Measurements from ENCODE around the gene PLPP3. TPM values are rescaled to one million over a fixed set of nuclear protein-coding genes. Genes with fewer than 3 reads are reported as not detected.

The PLPP3 gene
- total and polyA plus RNA-seq, 2 experiments from 2014 or later = 41.9 to 61.9 TPM

GRCh38 chr1:56525489-56526041 lies 53.8 kb downstream of the PLPP3 start (continued):
- TF ChIP-seq, protein P1, sequence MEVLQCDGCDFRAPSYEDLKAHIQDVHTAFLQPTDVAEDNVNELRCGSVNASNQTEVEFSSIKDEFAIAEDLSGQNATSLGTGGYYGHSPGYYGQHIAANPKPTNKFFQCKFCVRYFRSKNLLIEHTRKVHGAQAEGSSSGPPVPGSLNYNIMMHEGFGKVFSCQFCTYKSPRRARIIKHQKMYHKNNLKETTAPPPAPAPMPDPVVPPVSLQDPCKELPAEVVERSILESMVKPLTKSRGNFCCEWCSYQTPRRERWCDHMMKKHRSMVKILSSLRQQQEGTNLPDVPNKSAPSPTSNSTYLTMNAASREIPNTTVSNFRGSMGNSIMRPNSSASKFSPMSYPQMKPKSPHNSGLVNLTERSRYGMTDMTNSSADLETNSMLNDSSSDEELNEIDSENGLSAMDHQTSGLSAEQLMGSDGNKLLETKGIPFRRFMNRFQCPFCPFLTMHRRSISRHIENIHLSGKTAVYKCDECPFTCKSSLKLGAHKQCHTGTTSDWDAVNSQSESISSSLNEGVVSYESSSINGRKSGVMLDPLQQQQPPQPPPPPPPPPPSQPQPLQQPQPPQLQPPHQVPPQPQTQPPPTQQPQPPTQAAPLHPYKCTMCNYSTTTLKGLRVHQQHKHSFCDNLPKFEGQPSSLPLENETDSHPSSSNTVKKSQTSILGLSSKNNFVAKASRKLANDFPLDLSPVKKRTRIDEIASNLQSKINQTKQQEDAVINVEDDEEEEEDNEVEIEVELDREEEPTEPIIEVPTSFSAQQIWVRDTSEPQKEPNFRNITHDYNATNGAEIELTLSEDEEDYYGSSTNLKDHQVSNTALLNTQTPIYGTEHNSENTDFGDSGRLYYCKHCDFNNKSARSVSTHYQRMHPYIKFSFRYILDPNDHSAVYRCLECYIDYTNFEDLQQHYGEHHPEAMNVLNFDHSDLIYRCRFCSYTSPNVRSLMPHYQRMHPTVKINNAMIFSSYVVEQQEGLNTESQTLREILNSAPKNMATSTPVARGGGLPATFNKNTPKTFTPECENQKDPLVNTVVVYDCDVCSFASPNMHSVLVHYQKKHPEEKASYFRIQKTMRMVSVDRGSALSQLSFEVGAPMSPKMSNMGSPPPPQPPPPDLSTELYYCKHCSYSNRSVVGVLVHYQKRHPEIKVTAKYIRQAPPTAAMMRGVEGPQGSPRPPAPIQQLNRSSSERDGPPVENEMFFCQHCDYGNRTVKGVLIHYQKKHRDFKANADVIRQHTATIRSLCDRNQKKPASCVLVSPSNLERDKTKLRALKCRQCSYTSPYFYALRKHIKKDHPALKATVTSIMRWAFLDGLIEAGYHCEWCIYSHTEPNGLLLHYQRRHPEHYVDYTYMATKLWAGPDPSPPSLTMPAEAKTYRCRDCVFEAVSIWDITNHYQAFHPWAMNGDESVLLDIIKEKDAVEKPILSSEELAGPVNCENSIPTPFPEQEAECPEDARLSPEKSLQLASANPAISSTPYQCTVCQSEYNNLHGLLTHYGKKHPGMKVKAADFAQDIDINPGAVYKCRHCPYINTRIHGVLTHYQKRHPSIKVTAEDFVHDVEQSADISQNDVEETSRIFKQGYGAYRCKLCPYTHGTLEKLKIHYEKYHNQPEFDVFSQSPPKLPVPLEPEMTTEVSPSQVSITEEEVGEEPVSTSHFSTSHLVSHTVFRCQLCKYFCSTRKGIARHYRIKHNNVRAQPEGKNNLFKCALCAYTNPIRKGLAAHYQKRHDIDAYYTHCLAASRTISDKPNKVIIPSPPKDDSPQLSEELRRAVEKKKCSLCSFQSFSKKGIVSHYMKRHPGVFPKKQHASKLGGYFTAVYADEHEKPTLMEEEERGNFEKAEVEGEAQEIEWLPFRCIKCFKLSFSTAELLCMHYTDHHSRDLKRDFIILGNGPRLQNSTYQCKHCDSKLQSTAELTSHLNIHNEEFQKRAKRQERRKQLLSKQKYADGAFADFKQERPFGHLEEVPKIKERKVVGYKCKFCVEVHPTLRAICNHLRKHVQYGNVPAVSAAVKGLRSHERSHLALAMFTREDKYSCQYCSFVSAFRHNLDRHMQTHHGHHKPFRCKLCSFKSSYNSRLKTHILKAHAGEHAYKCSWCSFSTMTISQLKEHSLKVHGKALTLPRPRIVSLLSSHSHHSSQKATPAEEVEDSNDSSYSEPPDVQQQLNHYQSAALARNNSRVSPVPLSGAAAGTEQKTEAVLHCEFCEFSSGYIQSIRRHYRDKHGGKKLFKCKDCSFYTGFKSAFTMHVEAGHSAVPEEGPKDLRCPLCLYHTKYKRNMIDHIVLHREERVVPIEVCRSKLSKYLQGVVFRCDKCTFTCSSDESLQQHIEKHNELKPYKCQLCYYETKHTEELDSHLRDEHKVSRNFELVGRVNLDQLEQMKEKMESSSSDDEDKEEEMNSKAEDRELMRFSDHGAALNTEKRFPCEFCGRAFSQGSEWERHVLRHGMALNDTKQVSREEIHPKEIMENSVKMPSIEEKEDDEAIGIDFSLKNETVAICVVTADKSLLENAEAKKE (CRISPR knock-in tag; IDR thresholded peaks at IDR 0.05) = no peak
- no peak for TF ChIP-seq STAT1 (IDR thresholded peaks at IDR 0.05; ENCODE audit: unreplicated experiment)

GRCh38 chr1:56524263-56524662 lies 55.1 kb downstream of the PLPP3 start:
- no peak for ATAC-seq
- DNase-seq (ENCODE audit: low spot score) = no peak
- no peak overlapping the region for H2AFZ ChIP-seq
- no peak overlapping the region for H3K4me2 ChIP-seq
- peaks cover 43% of the 10 kb centered on the region for H3K36me3 ChIP-seq (ENCODE audit: insufficient read depth)
- H3K27me3 Mint-ChIP-seq (ENCODE audit: insufficient read depth, low read depth, poor library complexity) = peaks cover 5% of the 10 kb centered on the region
- peaks cover 49% of the 10 kb centered on the region for H3K4me1 ChIP-seq (ENCODE audit: insufficient read depth)
- no peaks in the 10 kb centered on the region for H3K9me3 Mint-ChIP-seq
- H3K27me3 ChIP-seq (ENCODE audit: insufficient read depth) = no peaks in the 10 kb centered on the region
- H3F3A ChIP-seq (replicated peaks; ENCODE audit: low read depth) = peaks cover 5% of the 10 kb centered on the region; the same call in 1 of the 2 replicates
- no peak overlapping the region for H3K27ac ChIP-seq (ENCODE audit: low read depth)
- no peaks in the 10 kb centered on the region for H3K9me2 ChIP-seq (ENCODE audit: insufficient read depth)
- H3K27ac Mint-ChIP-seq = no peak overlapping the region; the same call in 1 of the 2 replicates
- peaks cover 53% of the 10 kb centered on the region for H3K4me1 Mint-ChIP-seq
- H4K20me1 ChIP-seq (replicated peaks; ENCODE audit: insufficient read depth) = peaks cover 18% of the 10 kb centered on the region
- H3K36me3 Mint-ChIP-seq (ENCODE audit: low read depth) = peaks cover 45% of the 10 kb centered on the region
- no peak overlapping the region for H3K4me3 Mint-ChIP-seq
- H3K4me3 ChIP-seq = no peak overlapping the region
- peaks cover 94% of the 10 kb centered on the region for H3K79me2 ChIP-seq (replicated peaks; ENCODE audit: insufficient read depth)
- TF ChIP-seq EZH2 (IDR thresholded peaks at IDR 0.05; ENCODE audit: low read depth, unreplicated experiment) (no peak), POLR2AphosphoS5 (IDR thresholded peaks at IDR 0.05; ENCODE audit: low read depth) (no peak), ZNF114 (CRISPR knock-in tag; IDR thresholded peaks at IDR 0.05) (no peak), ETS1 (IDR thresholded peaks at IDR 0.05) (no peak), EZH2phosphoT487 (IDR thresholded peaks at IDR 0.05; ENCODE audit: unreplicated experiment) (no peak), JUNB (IDR thresholded peaks at IDR 0.05; ENCODE audit: unreplicated experiment) (no peak), CREB1 (CRISPR knock-in tag; IDR thresholded peaks at IDR 0.05; ENCODE audit: low read depth) (no peak)
- TF ChIP-seq, protein P1 (CRISPR knock-in tag; IDR thresholded peaks at IDR 0.05) = no peak
